Stimulated activated CD8-positive, alpha-beta memory T cell treated with anti-CD3 and anti-CD28 coated beads, Interleukin-2, amount 100 ng/mL, for 1 hour (primary cell): ENCODE measurements around the gene FBXO38.

ENCODE experiments used
- DNase-seq, 2 donors: peaks; one replicate each; pipeline ENCODE4 v3.0.0-alpha.2; 2020; ENCODE audit warnings: low read depth in 2 of 2

Gene FBXO38, protein sequence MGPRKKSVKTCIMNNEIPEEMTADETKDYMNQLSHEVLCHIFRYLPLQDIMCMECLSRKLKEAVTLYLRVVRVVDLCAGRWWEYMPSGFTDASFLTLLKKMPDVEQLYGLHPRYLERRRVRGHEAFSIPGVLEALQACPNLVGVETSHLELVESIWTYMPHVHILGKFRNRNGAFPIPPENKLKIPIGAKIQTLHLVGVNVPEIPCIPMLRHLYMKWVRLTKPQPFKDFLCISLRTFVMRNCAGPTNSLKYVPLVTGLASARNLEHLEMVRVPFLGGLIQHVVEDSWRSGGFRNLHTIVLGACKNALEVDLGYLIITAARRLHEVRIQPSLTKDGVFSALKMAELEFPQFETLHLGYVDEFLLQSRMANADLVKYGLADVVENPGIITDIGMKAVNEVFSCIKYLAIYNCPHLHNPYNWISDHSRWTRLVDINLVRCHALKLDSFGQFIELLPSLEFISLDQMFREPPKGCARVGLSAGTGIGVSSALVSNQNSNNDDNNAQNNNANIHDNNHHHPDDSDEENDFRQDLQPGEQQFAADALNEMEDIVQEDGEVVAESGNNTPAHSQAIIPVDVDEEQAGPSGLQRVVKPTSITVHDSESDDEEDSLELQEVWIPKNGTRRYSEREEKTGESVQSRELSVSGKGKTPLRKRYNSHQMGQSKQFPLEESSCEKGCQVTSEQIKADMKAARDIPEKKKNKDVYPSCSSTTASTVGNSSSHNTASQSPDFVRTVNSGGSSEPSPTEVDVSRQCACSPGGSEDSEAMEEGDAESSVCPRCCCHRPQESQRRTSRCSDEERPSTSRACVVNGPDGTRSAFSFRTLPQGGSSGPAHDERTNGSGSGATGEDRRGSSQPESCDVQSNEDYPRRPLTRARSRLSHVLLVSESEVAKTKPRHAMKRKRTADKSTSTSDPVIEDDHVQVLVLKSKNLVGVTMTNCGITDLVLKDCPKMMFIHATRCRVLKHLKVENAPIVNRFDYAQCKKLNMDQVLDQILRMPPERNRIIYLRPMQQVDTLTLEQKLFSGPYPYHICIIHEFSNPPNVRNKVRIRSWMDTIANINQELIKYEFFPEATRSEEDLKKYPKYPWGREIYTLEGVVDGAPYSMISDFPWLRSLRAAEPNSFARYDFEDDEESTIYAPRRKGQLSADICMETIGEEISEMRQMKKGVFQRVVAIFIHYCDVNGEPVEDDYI

DNA sequence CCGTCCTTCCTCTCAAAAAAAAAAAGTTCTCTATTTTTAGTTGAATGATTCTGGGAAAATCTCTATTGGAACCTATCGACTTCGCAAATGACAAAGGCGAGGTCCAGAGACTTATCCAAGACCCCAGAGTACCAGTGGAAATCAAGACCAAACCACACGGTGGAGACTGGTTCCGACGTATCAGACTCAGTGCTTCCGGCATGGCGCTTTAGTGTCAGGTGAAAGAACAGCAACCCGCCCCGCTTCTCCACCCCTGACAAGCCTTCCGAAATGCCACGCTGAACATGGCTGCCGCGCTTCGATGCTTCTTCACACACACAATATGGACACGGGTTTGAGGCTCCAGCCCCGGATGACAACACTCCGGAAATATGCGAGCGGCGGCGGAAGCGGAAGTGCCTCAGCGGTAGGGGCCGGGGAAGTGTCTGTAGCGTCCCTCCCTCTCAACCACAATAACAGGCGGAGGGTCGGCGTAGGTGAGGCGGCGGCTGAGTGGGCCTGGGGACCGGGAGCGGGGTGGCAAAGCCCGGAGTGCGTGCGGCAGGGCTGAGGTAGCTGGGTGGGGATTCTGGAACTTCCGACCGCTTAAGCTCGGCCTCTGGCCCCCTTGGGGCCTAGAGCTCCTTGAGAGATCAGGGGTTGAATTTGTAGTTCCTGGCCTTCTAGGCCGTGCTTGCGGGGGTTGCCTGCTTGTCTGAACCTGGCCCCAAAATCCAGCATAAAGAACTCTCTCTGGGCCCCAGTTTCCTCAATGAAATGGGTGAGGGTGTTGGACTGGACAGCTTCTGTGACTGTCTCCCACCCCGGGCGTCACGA is at the start of gene FBXO38:
FBXO38 (plus strand) TSS at position 395 of the 816 bp plus-strand sequence. CDS start 10,819 bp downstream, outside the sequence.
- DNase-seq: peak; percentile 91

DNA sequence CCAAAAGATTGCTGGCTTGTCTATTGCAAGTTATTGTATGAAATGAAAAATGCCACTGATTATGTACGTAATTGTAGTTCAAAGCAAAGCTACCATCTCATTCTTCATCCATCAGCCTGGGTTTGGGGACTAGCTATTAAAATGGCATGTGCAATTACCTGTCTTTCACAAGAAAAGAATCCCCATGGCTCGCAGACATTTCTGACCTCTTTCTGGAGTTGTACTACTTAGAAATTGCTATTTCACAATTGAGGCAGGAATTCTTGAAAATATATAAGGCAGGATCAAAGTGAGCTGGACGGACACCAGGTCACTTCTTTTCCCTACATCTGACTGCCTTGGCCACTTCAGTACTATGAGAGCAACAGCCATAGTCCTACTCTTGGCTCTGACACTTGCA is 48.5 kb upstream of the FBXO38 start, which contains the start of gene SPINK9:
SPINK9 (plus strand) TSS at position 301 of the 400 bp plus-strand sequence; CDS start at position 356, 55 bp downstream.
- no peak for DNase-seq

DNA sequence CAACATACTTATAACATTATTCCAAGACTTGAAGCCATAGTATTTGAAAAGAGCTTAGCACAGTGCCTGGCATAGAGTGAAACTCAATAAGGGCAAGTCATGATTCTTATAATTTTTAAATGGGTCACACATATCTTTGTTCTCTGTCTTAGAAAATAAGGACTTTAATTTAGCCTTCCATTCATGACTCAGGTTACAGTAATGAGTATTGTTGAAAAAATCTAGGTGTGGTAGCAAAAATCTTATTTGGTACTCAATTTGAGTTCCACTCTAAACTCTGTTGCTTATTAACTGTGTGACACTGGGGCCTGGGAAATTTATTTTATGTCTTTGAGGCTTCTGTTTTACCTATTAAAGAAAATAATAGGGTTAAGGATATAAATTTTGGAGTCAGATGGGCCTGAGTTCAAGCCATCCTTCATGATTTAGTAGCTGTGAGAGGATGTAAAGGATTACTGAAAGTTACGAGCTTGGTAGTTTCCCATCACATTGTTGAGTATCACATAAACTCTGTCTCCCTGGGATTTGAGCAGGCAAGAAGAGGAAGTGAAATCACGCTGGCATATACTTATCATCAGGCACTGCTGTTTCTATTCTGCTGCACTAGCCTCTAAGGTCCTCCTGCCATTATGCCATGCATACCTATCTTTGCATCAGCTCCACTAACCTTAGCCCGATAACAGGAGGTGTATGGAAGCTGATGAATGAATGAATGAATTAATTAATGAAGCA is 46.9 kb upstream of the FBXO38 start:
- DNase-seq: no peak

DNA sequence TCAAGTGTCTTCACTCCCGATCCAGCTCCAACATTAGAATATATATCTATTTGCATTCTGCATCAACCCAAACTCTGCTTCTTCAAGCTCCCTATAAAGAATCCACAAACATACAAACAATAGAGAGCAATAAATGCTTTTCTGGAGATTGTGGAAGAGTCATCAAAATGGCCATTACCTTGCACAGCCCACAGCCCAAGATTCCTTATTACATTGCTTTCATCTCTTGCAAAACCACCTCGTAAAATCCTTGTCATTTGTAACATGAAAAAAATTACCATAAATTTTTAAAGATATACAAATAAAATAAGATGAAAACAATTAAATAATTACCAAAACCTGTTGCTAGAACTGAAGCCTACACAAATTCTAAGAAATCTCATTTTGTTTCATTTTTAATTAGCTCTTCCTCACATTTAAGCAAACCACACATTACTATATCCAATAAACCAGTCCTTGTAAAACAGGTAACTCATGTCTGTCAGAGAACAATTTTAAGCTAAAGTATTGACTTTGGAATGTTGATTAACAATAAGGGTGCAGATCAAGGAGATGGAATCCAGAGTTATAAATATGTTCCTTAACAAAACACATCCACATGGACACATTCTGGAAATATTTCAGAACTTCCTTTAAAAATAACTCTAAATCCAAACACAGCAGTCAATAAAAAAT is 41.2 kb upstream of the FBXO38 start:
- no peak for DNase-seq

DNA sequence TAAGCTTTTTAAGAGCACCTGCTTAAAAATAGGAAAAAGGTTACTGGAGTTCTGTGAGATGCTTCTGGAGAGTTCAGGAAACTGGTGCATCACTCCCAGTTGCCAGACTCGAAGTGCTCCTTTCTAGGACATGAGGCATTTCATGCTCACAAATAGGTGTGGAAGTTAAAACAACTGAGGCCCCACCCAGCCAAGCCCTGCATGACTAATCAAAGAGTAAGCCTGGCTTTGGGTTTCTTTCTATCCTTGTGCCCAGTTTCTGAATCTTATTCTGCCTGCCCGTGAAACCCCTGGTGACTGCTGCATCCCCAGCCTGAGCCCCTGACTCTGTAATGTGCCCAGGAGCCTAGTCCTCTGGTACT is 40.7 kb upstream of the FBXO38 start:
- DNase-seq: no peak

DNA sequence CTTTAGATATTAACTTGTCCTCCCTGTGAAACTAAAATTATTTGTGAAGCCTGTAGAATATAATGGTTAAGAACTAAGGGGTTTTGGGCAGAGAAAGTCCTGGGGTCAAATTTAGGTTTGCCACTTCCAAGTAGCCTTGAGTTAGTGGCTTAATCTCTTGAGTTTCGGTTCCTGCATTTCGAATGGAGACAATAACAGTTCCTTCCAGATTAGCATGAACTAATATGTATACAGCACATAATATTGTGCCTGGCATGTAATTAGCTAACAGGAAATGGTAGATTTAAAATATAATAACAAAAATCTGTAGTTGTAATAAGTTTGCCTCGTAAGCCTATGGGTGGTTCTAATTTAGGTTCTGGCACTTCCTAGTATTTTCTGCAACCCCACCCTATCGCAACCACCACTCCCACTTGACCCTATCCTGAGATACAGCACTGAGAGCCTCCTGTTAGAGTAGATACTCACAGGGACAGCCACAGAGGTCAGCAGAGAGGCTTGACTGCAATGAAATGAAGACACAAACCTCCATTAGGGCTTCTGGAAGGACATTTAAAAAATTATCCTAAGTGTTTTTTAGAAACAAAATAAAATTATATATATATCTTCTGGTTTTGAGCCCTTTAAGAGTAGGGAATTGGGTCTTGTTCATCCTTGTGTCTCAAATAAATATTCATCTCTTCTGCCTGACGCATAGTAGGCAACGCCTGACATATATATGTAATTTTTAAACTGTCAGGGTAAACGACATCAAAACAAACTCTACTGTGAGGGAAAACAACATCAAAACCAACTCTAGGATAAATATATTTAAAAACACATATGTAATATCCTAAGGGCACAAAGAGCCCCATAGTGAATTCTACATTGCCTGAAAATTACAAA is 39.9 kb upstream of the FBXO38 start:
- DNase-seq: no peak

DNA sequence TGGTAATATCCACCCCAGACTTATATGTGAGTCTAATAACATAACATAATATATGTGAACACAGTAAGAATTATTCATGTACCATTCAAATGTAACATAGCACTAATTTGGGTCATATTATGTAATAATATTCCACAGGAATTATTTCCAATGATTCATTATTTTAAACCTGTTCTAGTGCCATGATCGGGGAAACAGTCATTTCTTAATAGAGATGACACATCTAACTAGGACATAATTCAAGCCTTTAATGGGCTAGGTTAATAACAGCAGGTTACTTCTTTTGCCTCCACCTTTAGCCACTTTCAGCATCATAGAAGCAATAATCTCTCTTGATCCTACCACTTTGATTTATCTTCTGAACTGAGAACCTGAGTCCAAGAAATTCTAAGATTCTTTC is 36.1 kb upstream of the FBXO38 start:
- DNase-seq: no peak

DNA sequence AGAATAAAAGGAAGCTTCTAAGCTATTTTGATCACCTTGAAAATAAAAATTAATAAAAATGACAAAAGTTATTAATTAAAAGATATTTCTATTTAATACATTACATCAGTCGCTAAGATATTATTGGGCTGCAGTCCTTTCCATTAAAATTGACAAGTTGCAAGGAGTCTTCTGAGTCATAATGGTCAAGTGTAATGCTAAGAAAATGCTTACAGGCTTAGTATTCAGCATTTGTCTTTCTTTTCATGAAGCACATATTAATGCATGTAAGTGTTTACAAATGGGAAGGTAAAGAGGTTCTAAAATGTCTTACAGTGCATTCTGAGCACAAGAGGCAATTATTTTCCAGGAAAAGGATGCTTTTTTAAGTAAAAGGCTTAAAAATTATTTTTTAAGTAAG is 31.1 kb upstream of the FBXO38 start:
- DNase-seq: no peak

DNA sequence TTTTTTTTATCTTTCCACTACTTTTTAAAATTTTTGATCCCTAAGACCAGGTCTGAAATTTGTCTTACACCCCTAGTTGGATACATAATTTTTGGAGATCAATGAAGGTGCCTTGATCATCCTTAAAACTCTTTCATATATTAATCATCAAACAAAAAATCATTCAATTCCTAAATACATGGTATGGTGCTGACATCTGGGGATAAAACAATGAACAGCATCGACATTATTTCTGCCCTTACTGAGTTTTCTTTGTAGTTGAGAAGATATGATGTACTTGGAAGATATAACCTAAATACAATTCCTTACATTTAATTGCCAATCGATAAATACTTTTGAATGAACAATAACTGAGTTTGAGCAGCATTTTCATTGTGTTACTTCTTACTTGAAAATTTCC is 30.1 kb upstream of the FBXO38 start:
- DNase-seq: no peak

DNA sequence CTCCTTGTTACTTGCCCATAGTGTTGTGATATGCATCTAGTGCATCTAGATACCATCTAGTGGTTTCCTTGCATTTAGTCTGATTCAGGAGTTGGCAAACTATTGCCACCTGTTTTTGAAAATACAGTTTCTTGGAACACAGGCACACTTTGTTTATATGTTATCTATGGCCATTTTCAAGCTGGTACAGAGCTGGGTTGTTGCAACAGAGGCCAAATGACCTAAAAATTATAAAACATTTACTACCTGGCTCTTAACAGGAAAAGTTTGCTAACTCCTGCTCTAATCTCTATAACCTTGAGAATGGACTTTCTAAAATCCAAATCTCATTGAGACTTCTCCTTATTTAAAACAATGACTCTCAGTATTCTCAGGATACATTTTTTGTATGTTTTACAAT is 19.4 kb upstream of the FBXO38 start:
- no peak for DNase-seq

DNA sequence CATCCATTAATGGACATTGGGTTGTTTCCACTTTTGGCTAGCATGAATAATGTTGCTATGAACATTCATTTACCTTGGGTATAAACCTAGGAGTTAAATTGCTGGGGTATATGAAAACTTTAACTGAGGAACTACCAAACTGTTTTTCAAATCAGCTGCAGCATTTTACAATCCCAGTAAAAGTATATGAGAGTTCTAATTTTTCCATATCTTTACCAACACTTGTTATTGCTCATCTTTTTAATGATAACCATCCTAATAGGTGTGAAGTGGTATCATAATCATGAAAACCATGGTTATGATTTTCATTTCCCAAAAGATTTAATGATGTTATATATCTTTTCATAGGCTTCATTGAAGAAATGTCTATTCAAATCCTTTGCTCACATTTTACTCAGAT is 15.5 kb upstream of the FBXO38 start:
- no peak for DNase-seq

DNA sequence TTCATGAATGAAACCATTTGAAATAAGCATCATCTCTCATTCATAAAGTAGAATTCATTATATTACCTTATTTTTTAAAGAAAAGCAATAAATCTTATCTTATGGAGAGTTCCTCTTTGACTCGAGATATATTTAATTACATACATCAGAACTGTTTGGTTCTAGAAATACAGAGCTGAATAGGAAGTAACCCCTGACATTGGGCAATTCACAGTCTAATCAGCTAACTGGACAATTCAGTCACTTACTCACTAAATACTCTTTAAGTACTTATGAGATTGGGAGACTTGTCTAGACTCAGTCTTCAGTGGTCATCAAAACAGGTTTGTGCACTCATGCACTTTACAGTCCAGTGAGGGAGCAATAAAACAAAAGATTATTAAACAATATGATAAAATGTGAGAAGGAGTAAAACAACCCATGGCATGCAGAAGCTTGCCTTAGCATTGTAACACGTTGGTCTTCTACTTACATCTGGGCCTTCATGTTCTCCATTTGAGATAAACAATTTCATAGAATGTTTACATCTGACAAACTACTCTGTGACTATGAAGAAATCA is 11.5 kb upstream of the FBXO38 start:
- DNase-seq: no peak

DNA sequence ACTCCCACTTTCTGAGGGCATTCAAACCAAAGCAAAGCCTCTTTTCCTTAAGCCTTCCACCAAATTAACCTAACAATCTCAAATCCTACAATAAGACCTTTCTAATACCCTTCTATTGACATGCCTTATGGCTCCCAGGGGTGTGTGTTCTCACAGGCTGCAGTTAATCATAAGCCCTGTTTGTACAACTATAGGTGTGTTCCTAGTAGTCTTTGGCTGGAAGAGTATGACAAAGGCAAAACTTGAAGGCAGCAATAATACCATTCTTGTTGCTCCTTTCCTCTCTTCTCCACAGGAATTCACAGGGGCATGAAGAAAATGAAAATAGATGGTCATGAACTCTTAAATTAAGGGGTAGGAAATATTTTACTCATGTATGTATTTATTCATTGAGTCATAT is 10.9 kb upstream of the FBXO38 start:
- DNase-seq: no peak

DNA sequence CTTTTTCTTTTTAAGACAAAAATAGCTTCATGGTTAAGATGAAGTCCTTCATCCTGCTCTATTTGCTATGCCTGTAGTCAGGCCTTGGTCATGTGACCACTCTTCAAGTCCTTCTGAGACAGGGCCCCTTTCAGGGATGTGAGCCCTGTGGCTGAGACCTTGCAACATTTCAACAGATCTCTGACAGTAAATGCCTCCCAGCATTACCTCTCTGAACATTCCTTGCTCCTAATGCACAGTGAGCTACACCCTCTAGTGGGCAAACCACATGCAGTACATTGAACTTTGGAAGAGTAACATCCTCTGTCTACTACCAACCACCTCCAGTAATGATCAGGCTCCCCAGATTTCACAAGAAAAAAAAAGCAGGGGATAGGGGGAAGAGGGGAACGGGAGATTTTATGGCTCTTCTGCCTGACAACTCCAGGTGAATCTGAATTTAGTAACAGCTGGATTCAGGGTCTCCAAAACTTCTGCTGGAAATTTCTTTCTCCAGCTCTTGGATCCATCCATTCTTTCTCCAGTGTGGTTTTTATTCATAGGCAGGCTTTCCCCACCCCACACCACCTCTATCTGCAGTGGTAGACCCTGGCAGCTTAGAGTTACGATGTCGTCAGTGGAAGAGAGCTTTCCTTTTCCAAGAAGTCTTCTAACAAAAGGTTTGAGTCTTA is 8.9 kb upstream of the FBXO38 start:
- DNase-seq: no peak

DNA sequence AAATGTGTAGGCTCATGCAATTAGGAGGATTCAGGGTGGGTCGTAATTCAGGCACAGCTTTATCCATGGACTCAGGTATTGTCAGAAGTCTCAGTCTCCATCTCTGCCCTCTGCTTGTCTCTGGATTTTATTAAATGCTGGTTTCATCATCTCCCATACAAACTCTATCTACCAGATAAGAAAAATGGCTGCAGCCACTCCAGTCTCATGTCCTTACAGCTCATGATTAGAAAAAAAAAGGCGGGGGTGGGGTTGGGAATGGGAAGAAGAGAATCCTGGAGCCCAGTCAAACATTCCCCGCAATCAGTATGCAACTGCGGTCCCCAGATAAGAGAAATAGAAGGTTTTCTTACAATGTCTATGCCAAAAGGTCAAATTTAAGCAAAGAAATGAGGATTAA is 7.6 kb upstream of the FBXO38 start:
- DNase-seq: no peak

DNA sequence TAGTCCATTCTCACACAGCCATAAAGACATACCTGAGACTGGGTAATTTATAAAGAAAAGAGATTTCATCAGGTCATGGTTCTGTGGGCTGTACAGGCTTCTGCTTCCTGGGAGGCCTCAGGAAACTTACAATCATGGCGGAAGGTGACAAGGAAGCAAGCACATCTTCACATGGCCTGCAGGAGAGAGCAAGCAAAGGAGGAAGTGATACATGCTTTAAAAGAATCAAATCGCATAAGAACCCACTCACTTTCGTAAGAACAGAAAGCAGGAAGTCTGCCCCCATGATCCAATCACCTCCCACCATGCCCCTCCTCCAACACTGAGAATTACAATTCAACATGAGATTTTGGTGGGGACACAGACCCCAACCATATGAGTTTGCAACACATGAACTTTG is 5.1 kb upstream of the FBXO38 start:
- DNase-seq: no peak

DNA sequence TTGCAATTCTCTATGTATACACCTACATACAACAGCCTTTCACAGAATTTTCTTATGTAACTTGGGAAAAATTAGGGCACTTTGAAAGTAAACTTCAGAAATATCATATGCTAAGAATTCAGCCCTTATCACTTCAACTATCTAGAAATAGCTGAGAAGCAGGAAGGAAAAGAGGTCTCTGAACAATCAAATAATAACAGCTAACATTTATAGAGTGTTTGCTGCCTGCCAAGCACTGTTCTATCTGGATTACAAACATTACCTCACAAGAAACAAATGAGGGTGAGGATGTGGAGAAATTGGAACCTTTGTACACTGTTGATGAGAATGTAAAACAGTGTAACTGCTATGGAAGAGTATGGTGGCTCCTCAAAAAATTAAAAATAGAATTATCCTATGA is 4.4 kb upstream of the FBXO38 start:
- no peak for DNase-seq

DNA sequence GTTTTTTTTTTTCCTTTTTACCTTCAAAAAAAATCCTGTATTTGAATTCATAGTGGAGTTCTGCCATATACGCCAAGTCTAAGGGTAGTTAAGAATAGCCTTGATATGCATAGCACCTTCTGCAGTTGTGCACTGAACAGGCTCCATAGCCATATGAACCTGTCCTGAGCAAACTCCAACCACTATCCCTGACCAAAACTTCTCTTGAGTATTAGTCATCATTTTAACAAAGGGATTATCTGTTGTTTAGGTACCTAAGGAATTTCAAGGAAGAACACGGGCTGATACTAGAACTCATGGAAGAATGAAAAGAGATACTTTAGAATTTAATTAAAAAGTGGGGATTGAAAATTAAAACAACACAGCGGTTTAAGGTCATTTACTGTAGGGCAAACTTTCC is 1.9 kb upstream of the FBXO38 start:
- no peak for DNase-seq
